ENCODE data around the gene LRRC75A. TPM values are rescaled to one million over a fixed set of nuclear protein-coding genes. Genes with fewer than 3 reads are reported as not detected.

LRRC75A gene
- total and polyA plus RNA-seq, 2 of the 13 experiments (the other 11 are each of a cell fraction or from before 2014, with no cell fraction given) = 0.03 TPM; not detected in 1

DNA sequence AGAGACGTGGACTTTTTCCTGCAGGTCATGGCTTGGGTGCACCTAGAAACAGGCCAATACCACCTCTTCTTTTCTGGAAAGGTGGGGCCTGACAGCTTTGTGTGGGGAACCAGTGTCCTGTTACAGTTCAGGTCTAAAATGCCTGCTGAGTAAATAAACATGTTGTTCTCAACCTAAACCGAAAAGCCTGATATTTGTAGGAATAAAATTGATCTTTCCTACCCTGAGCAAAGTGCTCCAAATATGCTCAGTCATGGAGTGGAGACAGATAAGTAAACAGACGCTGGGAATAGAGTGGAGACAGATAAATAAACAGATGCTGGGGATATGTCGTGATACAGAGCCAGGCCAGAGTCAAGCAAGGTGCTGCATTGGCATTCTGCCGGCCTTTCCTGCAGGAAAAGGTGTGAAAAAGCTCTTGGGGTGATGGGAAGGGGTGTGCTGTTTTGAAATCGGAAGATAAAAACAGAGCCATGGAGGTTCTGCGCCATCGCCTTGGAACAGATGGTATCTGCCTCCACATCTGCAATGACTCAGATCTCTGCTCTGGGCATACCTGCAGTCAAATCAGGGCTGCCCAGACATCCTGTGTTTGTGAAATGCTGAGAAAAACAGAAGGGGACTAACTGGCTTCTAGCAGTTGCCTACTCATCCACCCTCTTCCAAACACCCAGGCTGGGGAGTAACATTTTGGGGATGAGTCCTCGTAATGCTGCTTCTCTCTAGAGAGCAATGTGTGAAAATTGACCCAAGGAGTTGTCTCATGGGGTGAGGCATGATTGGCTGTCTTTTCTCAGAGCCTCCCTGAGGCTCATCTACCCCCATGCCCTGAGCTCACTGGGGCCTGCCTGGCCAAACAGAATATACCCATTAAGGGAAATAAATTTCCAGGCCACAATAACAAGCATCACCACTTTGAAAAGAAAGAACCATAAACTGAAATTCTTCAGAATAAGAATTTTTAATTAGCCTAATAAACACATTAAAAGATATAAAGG lies 93.4 kb downstream of the LRRC75A start (continued):
- TF ChIP-seq, protein P1, sequence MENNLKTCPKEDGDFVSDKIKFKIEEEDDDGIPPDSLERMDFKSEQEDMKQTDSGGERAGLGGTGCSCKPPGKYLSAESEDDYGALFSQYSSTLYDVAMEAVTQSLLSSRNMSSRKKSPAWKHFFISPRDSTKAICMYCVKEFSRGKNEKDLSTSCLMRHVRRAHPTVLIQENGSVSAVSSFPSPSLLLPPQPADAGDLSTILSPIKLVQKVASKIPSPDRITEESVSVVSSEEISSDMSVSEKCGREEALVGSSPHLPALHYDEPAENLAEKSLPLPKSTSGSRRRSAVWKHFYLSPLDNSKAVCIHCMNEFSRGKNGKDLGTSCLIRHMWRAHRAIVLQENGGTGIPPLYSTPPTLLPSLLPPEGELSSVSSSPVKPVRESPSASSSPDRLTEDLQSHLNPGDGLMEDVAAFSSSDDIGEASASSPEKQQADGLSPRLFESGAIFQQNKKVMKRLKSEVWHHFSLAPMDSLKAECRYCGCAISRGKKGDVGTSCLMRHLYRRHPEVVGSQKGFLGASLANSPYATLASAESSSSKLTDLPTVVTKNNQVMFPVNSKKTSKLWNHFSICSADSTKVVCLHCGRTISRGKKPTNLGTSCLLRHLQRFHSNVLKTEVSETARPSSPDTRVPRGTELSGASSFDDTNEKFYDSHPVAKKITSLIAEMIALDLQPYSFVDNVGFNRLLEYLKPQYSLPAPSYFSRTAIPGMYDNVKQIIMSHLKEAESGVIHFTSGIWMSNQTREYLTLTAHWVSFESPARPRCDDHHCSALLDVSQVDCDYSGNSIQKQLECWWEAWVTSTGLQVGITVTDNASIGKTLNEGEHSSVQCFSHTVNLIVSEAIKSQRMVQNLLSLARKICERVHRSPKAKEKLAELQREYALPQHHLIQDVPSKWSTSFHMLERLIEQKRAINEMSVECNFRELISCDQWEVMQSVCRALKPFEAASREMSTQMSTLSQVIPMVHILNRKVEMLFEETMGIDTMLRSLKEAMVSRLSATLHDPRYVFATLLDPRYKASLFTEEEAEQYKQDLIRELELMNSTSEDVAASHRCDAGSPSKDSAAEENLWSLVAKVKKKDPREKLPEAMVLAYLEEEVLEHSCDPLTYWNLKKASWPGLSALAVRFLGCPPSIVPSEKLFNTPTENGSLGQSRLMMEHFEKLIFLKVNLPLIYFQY (CRISPR knock-in tag; IDR thresholded peaks at IDR 0.05; ENCODE audit: borderline replicate concordance) = no peak
- TF ChIP-seq ZSCAN20 (CRISPR knock-in tag; IDR thresholded peaks at IDR 0.05; ENCODE audit: borderline replicate concordance) = no peak
- no peak for TF ChIP-seq ZNF317 (CRISPR knock-in tag; IDR thresholded peaks at IDR 0.05)
- no peak for TF ChIP-seq NR3C1 (CRISPR knock-in tag; IDR thresholded peaks at IDR 0.05)
- TF ChIP-seq ZNF350 (CRISPR knock-in tag; IDR thresholded peaks at IDR 0.05; ENCODE audit: borderline replicate concordance, low read depth) = peak; percentile 23; the same call in 1 of the 2 replicates
- TF ChIP-seq, protein P2, sequence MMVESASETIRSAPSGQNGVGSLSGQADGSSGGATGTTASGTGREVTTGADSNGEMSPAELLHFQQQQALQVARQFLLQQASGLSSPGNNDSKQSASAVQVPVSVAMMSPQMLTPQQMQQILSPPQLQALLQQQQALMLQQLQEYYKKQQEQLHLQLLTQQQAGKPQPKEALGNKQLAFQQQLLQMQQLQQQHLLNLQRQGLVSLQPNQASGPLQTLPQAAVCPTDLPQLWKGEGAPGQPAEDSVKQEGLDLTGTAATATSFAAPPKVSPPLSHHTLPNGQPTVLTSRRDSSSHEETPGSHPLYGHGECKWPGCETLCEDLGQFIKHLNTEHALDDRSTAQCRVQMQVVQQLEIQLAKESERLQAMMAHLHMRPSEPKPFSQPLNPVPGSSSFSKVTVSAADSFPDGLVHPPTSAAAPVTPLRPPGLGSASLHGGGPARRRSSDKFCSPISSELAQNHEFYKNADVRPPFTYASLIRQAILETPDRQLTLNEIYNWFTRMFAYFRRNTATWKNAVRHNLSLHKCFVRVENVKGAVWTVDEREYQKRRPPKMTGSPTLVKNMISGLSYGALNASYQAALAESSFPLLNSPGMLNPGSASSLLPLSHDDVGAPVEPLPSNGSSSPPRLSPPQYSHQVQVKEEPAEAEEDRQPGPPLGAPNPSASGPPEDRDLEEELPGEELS (CRISPR knock-in tag; IDR thresholded peaks at IDR 0.05) = peak; percentile 75
- TF ChIP-seq, protein P3, sequence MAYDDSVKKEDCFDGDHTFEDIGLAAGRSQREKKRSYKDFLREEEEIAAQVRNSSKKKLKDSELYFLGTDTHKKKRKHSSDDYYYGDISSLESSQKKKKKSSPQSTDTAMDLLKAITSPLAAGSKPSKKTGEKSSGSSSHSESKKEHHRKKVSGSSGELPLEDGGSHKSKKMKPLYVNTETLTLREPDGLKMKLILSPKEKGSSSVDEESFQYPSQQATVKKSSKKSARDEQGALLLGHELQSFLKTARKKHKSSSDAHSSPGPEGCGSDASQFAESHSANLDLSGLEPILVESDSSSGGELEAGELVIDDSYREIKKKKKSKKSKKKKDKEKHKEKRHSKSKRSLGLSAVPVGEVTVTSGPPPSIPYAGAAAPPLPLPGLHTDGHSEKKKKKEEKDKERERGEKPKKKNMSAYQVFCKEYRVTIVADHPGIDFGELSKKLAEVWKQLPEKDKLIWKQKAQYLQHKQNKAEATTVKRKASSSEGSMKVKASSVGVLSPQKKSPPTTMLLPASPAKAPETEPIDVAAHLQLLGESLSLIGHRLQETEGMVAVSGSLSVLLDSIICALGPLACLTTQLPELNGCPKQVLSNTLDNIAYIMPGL (CRISPR knock-in tag; IDR thresholded peaks at IDR 0.05; ENCODE audit: borderline replicate concordance in 1 of 2, low read depth in 1 of 2) = no peak
- no peak for TF ChIP-seq NFATC3 (CRISPR knock-in tag; IDR thresholded peaks at IDR 0.05)
- TF ChIP-seq POGZ (CRISPR knock-in tag; IDR thresholded peaks at IDR 0.05) = 0 out of 2 replicates have a peak, but pooled peaks have one; percentile 28
- TF ChIP-seq, protein P4, sequence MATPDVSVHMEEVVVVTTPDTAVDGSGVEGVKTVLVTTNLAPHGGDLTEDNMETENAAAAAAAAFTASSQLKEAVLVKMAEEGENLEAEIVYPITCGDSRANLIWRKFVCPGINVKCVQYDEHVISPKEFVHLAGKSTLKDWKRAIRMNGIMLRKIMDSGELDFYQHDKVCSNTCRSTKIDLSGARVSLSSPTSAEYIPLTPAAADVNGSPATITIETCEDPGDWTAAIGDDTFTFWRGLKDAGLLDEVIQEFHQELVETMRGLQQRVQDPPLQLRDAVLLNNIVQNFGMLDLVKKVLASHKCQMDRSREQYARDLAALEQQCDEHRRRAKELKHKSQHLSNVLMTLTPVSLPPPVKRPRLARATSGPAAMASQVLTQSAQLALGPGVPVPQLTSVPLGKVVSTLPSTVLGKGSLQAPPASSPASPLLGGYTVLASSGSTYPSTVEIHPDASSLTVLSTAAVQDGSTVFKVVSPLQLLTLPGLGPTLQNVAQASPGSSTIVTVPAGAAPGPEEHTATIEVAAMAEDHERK (CRISPR knock-in tag; IDR thresholded peaks at IDR 0.05; ENCODE audit: low read depth) = no peak
- no peak for TF ChIP-seq ZNF3 (CRISPR knock-in tag; IDR thresholded peaks at IDR 0.05)
- TF ChIP-seq ZNF546 (CRISPR knock-in tag; conservative IDR thresholded peaks at IDR 0.05) = no peak
- TF ChIP-seq KDM2A (CRISPR knock-in tag; IDR thresholded peaks at IDR 0.05; ENCODE audit: borderline replicate concordance, low read depth) = no peak
- TF ChIP-seq PHF21A (CRISPR knock-in tag; IDR thresholded peaks at IDR 0.05) = peak; percentile 44; the same call in 1 of the 2 replicates
- TF ChIP-seq ZKSCAN8 (CRISPR knock-in tag; IDR thresholded peaks at IDR 0.05; ENCODE audit: borderline replicate concordance) = no peak
- TF ChIP-seq MIXL1 (CRISPR knock-in tag; IDR thresholded peaks at IDR 0.05) = 0 out of 2 replicates have a peak, but pooled peaks have one; percentile 20
- TF ChIP-seq KLF9 (CRISPR knock-in tag; IDR thresholded peaks at IDR 0.05; ENCODE audit: low read depth) = no peak
- no peak for TF ChIP-seq MTA3 (CRISPR knock-in tag; IDR thresholded peaks at IDR 0.05)
